GM04504 (cell line): ENCODE results near the gene ZNF2.
"Not testable (repeated sequence)": the region's sequence is repeated elsewhere in the genome, so short reads cannot be mapped to it uniquely, and the experiment has no call there.

Experiments
- DNase-seq: peaks from one replicate; pipeline ENCODE4 v3.0.0-alpha.2; 2012; ENCODE audit warnings: low read depth

Gene ZNF2

GRCh38 chr2:95165371-95166064 is at the start of gene ZNF2:
Gene ZNF2, plus strand, starts transcription at chr2:95165809. Its CDS starts 10,418 bp downstream, at chr2:95176227.
- peak; percentile 94 for DNase-seq

DNA sequence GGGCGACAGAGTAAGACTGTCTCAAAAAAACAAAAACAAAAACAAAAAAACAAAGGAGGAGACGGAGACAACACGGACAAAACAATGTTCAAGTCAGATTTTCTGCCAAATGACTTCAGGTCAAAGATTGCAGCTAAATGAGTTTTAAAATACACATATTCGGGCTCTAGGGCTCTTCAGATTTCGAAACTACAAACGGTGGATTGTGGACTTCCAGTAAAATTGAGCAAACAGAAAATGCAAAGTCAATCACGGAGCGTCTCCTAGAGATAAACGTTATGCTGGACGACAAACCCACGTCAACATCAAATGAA is 44.6 kb upstream of the ZNF2 start:
- peak; percentile 6 for DNase-seq

GRCh38 chr2:95121407-95122196 is 44.0 kb upstream of the ZNF2 start, which contains the start of gene MRPS5:
Gene MRPS5, minus strand, starts transcription at chr2:95121808. Its CDS starts 17 bp downstream, at chr2:95121791.
- DNase-seq = peak; percentile 44

GRCh38 chr2:95122197-95122551 is 43.4 kb upstream of the ZNF2 start:
- no peak for DNase-seq

DNA sequence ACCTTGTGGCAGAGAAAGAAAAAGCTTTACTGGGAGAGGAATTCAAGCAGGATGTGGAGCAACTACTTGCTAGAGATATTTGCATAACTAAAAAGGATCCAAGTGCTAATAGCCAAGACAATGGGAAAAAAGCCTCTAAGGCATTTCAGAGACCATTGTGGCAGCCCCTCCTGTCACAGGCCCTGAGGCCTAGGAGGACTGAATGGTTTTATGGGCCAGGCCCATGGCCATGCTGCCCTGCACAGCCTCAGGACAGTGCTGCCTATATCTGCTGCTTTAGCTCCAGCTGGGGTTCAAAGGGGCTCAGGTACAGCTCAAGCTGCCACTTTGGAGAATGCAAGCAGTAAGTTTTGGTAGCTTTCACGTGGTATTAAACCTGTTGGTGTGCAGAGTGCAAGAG is 26.9 kb upstream of the ZNF2 start:
- DNase-seq = no peak

- DNase-seq = no peak
These were observed 21.8 kb upstream of the ZNF2 start for GRCh38 chr2:95143838-95144237.

DNA sequence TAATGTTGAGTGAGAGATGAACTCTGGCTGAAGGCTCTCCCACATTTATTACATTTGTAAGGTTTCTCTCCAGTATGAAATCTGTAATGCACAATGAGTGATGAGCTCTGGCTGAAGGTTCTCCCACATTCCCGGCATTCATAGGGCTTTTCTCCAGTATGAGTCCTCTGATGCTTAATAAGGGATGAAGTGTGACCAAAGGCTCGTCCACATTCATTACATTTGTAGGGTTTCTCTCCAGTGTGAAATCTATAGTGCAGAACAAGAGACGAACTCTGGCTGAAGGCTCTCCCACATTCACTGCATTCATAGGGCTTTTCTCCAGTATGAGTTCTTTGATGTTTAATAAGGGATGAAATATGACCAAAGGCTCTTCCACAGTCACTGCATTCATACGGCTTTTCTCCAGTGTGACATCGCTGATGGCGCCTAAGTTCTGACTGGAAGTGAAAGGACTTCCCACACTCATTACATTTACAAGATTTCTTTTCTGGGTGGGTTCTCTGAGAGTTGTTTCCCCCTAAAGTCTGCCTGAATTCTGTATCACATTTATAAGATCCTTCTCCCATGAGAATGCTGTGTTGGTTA is 16.1 kb upstream of the ZNF2 start:
- DNase-seq = no peak

- no peak for DNase-seq
These were observed 7.2 kb upstream of the ZNF2 start for GRCh38 chr2:95158441-95158840.

GRCh38 chr2:95158891-95159619 is 6.6 kb upstream of the ZNF2 start:
- DNase-seq = peak; percentile 16

DNA sequence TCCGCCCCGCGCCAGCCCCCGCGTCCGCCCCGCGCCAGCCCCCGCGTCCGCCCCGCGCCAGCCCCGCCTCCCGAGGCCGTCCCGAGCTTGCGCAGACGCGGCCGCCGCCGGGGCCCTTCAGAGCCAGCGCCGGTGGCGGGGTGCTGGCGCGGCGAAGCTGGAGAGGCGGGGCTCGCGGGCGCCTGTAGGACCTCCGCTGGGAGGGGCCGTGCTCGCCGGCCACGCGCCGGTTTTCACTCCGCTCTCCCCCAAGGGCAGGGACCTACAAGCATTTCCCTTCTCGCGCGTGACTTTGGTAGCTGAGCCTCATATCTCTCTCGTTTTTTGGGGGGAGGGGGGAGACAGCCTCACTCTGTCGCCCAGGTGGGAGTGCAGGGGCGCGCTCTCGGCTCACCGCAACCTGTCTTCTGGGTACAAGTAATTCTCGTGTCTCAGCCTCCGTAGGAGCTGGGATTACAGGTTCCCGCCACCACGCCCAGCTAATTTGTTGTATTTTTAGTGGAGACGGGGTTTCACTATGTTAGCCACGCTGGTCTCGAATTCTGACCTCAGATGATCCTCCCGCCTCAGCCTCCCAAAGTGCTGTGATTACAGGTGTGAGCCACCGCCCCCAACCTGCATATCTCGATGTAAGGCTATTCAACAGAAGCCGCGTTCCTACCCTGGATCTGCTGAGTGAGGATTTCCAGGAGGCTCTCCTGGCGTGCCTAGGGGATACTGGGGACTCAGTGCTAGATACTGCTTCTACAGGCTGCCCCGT is 5.7 kb upstream of the ZNF2 start, which contains the start of gene ZNF514:
TSS of gene ZNF514 (minus strand) at position 159 of the 760 bp plus-strand sequence. CDS start 6,595 bp downstream, outside the sequence.
- DNase-seq = peak; percentile 35

GRCh38 chr2:95165030-95165370 is 609 bp upstream of the ZNF2 start:
- DNase-seq = no peak

DNA sequence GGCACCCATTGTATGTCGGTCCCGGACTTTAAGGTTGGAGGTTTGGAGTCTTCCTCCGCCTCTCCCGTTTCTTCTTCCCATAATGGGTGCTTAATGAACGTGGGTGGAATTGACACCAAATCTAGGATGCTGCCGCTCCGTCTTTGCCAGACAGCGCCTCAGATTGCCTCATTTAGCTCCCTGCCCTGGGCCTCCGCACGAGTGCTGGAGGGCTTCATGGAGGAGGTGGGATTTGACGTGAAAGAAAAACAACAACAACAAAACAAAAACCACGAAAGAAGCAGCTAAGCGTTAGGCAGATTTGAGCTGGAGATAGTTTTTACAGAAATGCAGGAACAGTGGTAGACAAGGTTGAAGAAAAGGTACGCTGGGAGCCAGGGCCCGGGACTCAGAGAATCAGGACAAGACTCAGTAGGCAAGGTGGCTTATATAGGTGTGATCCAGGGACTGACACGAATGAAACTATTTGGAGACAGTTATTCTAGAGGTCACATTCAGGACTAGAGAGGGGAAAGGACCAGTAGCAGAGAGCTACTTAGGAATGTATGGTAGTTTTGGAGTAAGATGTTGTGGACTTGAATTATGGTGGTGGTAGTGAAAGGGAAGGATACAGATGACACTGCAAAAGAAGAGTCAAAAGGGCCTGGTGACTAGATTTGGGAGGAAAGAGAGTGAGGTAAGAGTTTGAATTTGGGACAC is 605 bp downstream of the ZNF2 start:
- no peak for DNase-seq

- no peak for DNase-seq
These were observed 6.3 kb downstream of the ZNF2 start for GRCh38 chr2:95171902-95172301.

DNA sequence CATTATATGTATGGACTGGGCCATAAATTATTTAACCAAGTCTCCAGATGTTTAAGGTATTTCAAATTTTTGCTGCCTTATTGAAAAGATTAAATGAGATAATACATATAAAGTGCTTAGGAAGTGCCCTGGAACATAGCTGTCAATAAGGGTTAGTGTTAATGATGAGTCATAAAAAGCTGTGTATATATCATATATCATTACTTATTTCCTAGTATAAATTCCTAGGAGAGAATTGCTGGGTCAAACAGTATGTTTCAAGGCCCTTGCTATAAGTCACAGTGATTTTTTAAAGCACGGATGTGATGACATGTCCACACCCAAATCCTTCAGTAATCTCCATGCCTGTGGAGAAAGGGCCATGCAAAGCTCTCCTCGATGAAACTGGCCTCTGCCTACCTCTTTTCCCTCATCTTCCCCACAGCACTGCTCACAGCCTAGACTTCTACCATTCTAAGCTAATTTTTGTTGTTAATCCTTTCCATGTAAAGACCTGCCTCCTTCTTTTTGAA is 8.5 kb downstream of the ZNF2 start:
- no peak for DNase-seq

- DNase-seq = no peak
These were observed 13.8 kb downstream of the ZNF2 start for GRCh38 chr2:95179451-95179850.

GRCh38 chr2:95181774-95182173 is 16.2 kb downstream of the ZNF2 start:
- no peak for DNase-seq

- no peak for DNase-seq
These were observed 19.6 kb downstream of the ZNF2 start for GRCh38 chr2:95185197-95185596.

DNA sequence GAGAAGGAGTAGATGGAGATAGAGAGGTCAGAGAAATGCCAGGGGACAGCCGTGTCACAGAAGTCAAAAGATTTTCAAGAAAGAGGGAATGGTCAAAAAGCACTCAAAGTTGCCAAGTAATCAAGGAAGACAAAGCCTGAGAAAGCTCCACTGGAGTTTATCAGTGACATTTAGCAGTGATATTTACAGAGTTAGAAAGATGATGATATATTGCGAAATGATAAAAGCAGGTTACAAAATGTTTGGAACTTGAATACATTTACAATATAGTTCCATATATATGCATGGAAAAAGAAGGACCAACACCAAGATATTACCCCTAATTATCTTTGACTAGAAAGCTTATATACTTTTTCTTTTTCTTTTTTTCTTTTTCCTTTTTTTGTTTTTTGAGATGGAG is 20.4 kb downstream of the ZNF2 start:
- no peak for DNase-seq

DNA sequence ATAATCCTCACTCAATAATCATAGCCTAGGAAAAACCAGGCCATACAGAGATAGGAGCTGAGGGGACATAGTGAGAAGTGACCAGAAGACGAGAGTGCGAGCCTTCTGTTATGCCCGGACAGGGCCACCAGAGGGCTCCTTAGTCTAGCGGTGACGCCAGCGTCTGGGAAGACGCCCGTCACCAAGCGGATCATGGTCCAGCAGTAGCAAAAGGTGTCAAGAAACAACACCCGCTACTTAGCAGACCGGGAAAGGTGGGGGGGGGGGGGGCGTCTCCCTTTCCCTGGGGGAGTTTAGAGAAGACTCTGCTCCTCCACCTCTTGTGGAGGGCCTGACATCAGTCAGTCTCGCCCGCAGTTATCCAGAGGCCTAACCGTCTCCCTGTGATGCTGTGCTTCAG is 27.3 kb downstream of the ZNF2 start:
- DNase-seq = not testable (repeated sequence)

DNA sequence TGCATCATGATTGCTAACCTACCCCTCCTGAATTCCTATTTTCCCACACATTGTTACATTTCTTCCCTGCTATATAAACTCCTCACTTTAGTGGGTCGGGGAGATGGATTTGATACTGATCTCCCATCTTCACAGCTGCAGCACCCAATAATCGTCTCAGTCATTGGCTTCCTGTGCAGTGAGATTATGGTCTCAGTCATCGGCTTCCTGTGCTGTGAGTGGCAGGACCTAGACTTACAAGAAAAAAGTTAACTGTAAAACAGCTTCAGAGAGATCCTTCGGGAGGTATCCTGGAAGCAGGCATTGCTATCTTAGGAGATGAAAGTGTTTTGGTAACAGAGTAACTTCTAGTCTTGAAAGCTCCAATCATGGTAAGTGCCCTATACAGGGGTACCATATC is 38.3 kb downstream of the ZNF2 start:
- no peak for DNase-seq

- no peak for DNase-seq
These were observed 38.8 kb downstream of the ZNF2 start for GRCh38 chr2:95204396-95204795.
